ENCODE results near the gene MEF2A.

The MEF2A gene

GRCh38 chr15:99703603-99704443 is 138.0 kb downstream of the MEF2A start:
- no peak for DNase-seq (ENCODE audit: low read depth in 2 of 2)

- DNase-seq (ENCODE audit: low read depth in 2 of 2), result no peak
These were observed 138.7 kb downstream of the MEF2A start for GRCh38 chr15:99704444-99704838.

GRCh38 chr15:99706557-99707303 is 140.9 kb downstream of the MEF2A start:
- DNase-seq (ENCODE audit: low read depth in 2 of 2), result no peak

GRCh38 chr15:99707473-99708270 is 141.9 kb downstream of the MEF2A start:
- DNase-seq (ENCODE audit: low read depth in 2 of 2), result no peak

GRCh38 chr15:99708563-99708962 is 142.8 kb downstream of the MEF2A start:
- no peak for DNase-seq (ENCODE audit: low read depth in 2 of 2)

GRCh38 chr15:99709243-99709986 is 143.6 kb downstream of the MEF2A start:
- no peak for DNase-seq (ENCODE audit: low read depth in 2 of 2)

- no peak for DNase-seq (ENCODE audit: low read depth in 2 of 2)
These were observed 145.8 kb downstream of the MEF2A start for GRCh38 chr15:99711625-99712024.

- DNase-seq (ENCODE audit: low read depth in 2 of 2), result peak in 1 of 2 donors; percentile 13
These were observed 146.6 kb downstream of the MEF2A start for GRCh38 chr15:99712415-99712814.

GRCh38 chr15:99716540-99717095 is 150.8 kb downstream of the MEF2A start:
- no peak for DNase-seq (ENCODE audit: low read depth in 2 of 2)

GRCh38 chr15:99717161-99718009 is 151.6 kb downstream of the MEF2A start:
- DNase-seq (ENCODE audit: low read depth in 2 of 2), result no peak

GRCh38 chr15:99718421-99718820 is 152.6 kb downstream of the MEF2A start:
- DNase-seq (ENCODE audit: low read depth in 2 of 2), result no peak

- DNase-seq (ENCODE audit: low read depth in 2 of 2), result no peak
These were observed 153.3 kb downstream of the MEF2A start for GRCh38 chr15:99719096-99719541.

GRCh38 chr15:99720533-99720932 is 154.7 kb downstream of the MEF2A start:
- no peak for DNase-seq (ENCODE audit: low read depth in 2 of 2)

- DNase-seq (ENCODE audit: low read depth in 2 of 2), result no peak
These were observed 155.5 kb downstream of the MEF2A start for GRCh38 chr15:99721104-99721778.

GRCh38 chr15:99721896-99722295 is 156.1 kb downstream of the MEF2A start:
- DNase-seq (ENCODE audit: low read depth in 2 of 2), result no peak

GRCh38 chr15:99722406-99722805 is 156.6 kb downstream of the MEF2A start:
- no peak for DNase-seq (ENCODE audit: low read depth in 2 of 2)

GRCh38 chr15:99726333-99726732 is 160.5 kb downstream of the MEF2A start:
- DNase-seq (ENCODE audit: low read depth in 2 of 2), result no peak

GRCh38 chr15:99727330-99727729 is 161.5 kb downstream of the MEF2A start:
- no peak for DNase-seq (ENCODE audit: low read depth in 2 of 2)

GRCh38 chr15:99727733-99728132 is 161.9 kb downstream of the MEF2A start:
- no peak for DNase-seq (ENCODE audit: low read depth in 2 of 2)

- DNase-seq (ENCODE audit: low read depth in 2 of 2), result no peak
These were observed 163.1 kb downstream of the MEF2A start for GRCh38 chr15:99728916-99729315.

Data from stimulated activated CD8-positive, alpha-beta memory T cell treated with anti-CD3 and anti-CD28 coated beads, Interleukin-2, amount 100 ng/mL, for 48 hours (primary cell).